ENCODE measurements around the gene MYO3B.

- TF ChIP-seq, protein P1, sequence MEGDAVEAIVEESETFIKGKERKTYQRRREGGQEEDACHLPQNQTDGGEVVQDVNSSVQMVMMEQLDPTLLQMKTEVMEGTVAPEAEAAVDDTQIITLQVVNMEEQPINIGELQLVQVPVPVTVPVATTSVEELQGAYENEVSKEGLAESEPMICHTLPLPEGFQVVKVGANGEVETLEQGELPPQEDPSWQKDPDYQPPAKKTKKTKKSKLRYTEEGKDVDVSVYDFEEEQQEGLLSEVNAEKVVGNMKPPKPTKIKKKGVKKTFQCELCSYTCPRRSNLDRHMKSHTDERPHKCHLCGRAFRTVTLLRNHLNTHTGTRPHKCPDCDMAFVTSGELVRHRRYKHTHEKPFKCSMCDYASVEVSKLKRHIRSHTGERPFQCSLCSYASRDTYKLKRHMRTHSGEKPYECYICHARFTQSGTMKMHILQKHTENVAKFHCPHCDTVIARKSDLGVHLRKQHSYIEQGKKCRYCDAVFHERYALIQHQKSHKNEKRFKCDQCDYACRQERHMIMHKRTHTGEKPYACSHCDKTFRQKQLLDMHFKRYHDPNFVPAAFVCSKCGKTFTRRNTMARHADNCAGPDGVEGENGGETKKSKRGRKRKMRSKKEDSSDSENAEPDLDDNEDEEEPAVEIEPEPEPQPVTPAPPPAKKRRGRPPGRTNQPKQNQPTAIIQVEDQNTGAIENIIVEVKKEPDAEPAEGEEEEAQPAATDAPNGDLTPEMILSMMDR (IDR thresholded peaks at IDR 0.05), result no peak
- no peak for TF ChIP-seq POLR2A (IDR thresholded peaks at IDR 0.05)
Measured at GRCh38 chr2:170255971-170256370, 78.0 kb downstream of the MYO3B start.
